Endothelial cell of umbilical vein (primary cell): ENCODE measurements around the gene GAL. TPM values are rescaled to one million over a fixed set of nuclear protein-coding genes. Genes with fewer than 3 reads are reported as not detected.

Experiments
- BruUV-seq: library from RNA; stranded (reverse); fragments of 400-500 nt; replicated peaks from 2 replicates; lab custom pipeline; 2021; lab: Mats Ljungman, UMichigan
- CTCF ChIA-PET: fragments of 300-600, 350-600 bp; sonication (Branson Sonifier 250); formaldehyde crosslinking; loops from one replicate; lab custom pipeline; 2021; ENCODE audit warnings: antibody characterized with exemption, inconsistent platforms; lab: Charles Lee
- POLR2A ChIA-PET: fragments of 300-600, 350-600 bp; sonication (Branson Sonifier 250); formaldehyde crosslinking; loops from one replicate; lab custom pipeline; 2021; ENCODE audit warnings: antibody characterized with exemption, inconsistent platforms; lab: Charles Lee
- DNase-seq: peaks from one replicate; pipeline ENCODE4 v3.0.0-alpha.2; 2011; ENCODE audit warnings: low read depth, low spot score
- FAIRE-seq: peaks from 2 replicates; lab custom pipeline; 2011; peaks lifted over from hg19 to GRCh38; lab: Jason Lieb, UNC
- H2AFZ ChIP-seq: 2 replicates; pipeline ENCODE4 v1.6.0; 2012; ENCODE audit warnings: low read depth, low read length, control low read depth, inconsistent platforms
- H3K27ac ChIP-seq: 2 replicates; pipeline ENCODE4 v1.5.1; 2011; ENCODE audit warnings: low read depth, mild to moderate bottlenecking, control low read depth, low read length, moderate library complexity; ENCODE audit not compliant: insufficient read depth
- H3K27me3 ChIP-seq, 2 experiments: 2 replicates each; pipeline versions ENCODE4 v1.6.0 to v1.6.1; 2011; ENCODE audit warnings: low read length in 2 of 2, mixed read lengths in 1 of 2; ENCODE audit not compliant: control insufficient read depth in 2 of 2, insufficient read depth in 2 of 2
- H3K36me3 ChIP-seq, 2 experiments: 2 replicates in 1 of 2; 3 replicates in 1 of 2; pipeline ENCODE4 v1.5.1; 2011; ENCODE audit warnings: low read length in 2 of 2, mild to moderate bottlenecking in 1 of 2, moderate library complexity in 1 of 2; ENCODE audit not compliant: control insufficient read depth in 2 of 2, insufficient read depth in 2 of 2; ENCODE audit errors: extremely low read depth in 1 of 2
- H3K4me1 ChIP-seq: 3 replicates; pipeline ENCODE4 v1.5.1; 2011; ENCODE audit warnings: mild to moderate bottlenecking, low read length; ENCODE audit not compliant: control insufficient read depth, insufficient read depth; ENCODE audit errors: extremely low read depth
- H3K4me2 ChIP-seq: 2 replicates; pipeline ENCODE4 v1.6.1; 2011; ENCODE audit warnings: low read length, control low read depth, mixed read lengths; ENCODE audit not compliant: insufficient read depth
- H3K4me3 ChIP-seq, 3 experiments: fragments of 200-600 bp in 1 of 3; sonication (generic), shearing (Covaris generic) in 1 of 3; replicated peaks in 1 of 3; 2 replicates each; pipeline ENCODE4 v1.5.1; 2011 to 2016; ENCODE audit warnings: control low read depth in 3 of 3, low read length in 3 of 3, mild to moderate bottlenecking in 2 of 3, inconsistent platforms in 1 of 3, low read depth in 1 of 3, moderate library complexity in 1 of 3; ENCODE audit not compliant: insufficient read depth in 1 of 3
- H3K79me2 ChIP-seq: 2 replicates; pipeline ENCODE4 v1.6.0; 2012; ENCODE audit warnings: low read length, inconsistent platforms; ENCODE audit not compliant: control insufficient read depth, insufficient read depth
- H3K9ac ChIP-seq: replicated peaks from 2 replicates; pipeline ENCODE3; 2011; ENCODE audit warnings: low read length, control low read depth; ENCODE audit not compliant: insufficient read depth; ENCODE audit errors: extremely low read depth
- H3K9me1 ChIP-seq: replicated peaks from 3 replicates; pipeline ENCODE4 v1.6.0; 2011; ENCODE audit warnings: mild to moderate bottlenecking, low read length; ENCODE audit not compliant: control insufficient read depth, insufficient read depth; ENCODE audit errors: extremely low read depth
- H3K9me3 ChIP-seq: replicated peaks from 2 replicates; pipeline ENCODE4 v1.5.1; 2012; ENCODE audit warnings: low read length, inconsistent platforms; ENCODE audit not compliant: control insufficient read depth, insufficient read depth
- H4K20me1 ChIP-seq: replicated peaks from 2 replicates; pipeline ENCODE3; 2011; ENCODE audit warnings: mild to moderate bottlenecking, low read length; ENCODE audit not compliant: control insufficient read depth, insufficient read depth; ENCODE audit errors: extremely low read depth
- EZH2 ChIP-seq: IDR thresholded peaks from 2 replicates; pipeline ENCODE4 v1.6.1; 2012; ENCODE audit warnings: borderline replicate concordance, low read depth, mild to moderate bottlenecking, moderate library complexity, low read length, inconsistent platforms; ENCODE audit not compliant: severe bottlenecking
- FOS ChIP-seq: IDR thresholded peaks from 2 replicates; pipeline ENCODE4 v1.6.1; 2011; ENCODE audit warnings: mild to moderate bottlenecking, low read length, moderate library complexity, borderline replicate concordance; ENCODE audit not compliant: insufficient read depth
- JUN ChIP-seq: IDR thresholded peaks from 2 replicates; pipeline ENCODE4 v1.6.1; 2011; ENCODE audit warnings: borderline replicate concordance, low read depth; ENCODE audit not compliant: insufficient read length, insufficient read depth
- dilution Hi-C: fragments of 300-500 bp; cut with MboI; formaldehyde crosslinking; loops from one replicate; pipeline ENCODE4 v1.15.0; 2019; ENCODE audit warnings: low sequenced_read_pairs; ENCODE audit not compliant: extremely low pct_ligation_motif_present
- intact Hi-C: fragments of 100-400 bp; cut with micrococcal nuclease; formaldehyde crosslinking; loops from one replicate; pipeline ENCODE4 v1.10.0; 2022
- polyA plus RNA-seq, 4 experiments: library from polyadenylated mRNA; depleted of rRNA in 3 of 4; stranded (reverse) in 3 of 4; unstranded in 1 of 4; fragments of >200 nt; gene quantifications; 2 replicates each; pipeline versions ENCODE4 v1.2.1 to v1.2.3, GENCODE V29; 2011 to 2012; ENCODE audit warnings: missing spikeins in 1 of 4
- total RNA-seq: library from RNA; stranded (reverse); gene quantifications from 2 replicates; pipeline ENCODE4 v1.2.3, GENCODE V29; 2021
- TF ChIP-seq, protein P1 (sequence below): IDR thresholded peaks from 2 replicates; pipeline ENCODE4 v1.6.1; 2011; ENCODE audit not compliant: insufficient read depth, insufficient read length

GAL gene
- total and polyA plus RNA-seq, 2 donors (not counting 3 experiments of a cell fraction or from before 2014, with no cell fraction given) = 1.2 to 9.8 TPM

DNA sequence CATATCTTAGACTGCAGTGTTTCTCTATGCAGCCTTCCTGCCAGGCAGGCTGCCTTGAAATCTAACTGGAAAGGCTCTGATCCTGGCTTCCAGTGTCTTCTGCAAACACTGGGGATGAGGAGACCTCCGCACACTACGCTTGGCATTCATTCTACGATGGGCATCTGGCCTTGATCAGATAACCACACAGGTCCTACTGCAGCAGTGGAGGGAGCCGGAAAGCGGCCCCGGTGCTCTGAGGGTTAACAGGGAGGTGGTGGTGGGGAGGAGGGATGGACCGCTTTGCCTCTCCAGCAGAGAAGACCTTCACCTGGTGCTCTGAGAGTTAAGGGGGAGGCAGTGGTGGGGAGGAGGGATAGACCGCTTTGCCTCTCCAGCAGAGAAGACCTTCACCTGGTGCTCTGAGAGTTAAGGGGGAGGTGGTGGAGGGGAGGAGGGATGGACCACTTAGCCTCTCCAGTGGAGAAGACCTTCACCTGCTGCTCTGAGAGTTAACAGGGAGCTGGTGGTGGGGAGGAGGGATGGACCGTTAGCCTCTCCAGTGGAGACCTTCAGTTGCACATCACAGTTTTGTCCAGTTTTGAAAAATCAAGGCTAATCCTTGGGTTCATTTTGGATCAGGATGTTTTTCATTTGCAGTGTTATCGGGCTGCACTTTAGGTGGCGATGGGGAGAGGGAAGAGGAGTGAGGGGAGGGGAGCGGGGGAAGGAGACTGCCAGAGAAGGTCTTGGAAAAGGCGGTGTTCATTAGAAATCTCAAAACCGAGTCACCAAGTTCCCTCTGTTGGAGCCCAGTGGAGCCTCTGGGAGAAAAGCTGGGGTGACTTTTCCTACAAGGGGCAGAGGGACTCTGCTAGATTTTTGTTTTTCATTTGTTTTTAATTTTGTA, 5.6 kb downstream of the GAL start:
- H3K27ac ChIP-seq = no peak overlapping the region
- H3K79me2 ChIP-seq = no peaks in the 10 kb centered on the region
- no peaks in the 10 kb centered on the region for H3K9me1 ChIP-seq
- DNase-seq (no peak), FAIRE-seq (no peak)
- peaks cover 0 to 13% of the 10 kb centered on the region in 2 experiments for H3K27me3 ChIP-seq
- no peak overlapping the region for H2AFZ ChIP-seq
- H4K20me1 ChIP-seq = no peaks in the 10 kb centered on the region
- no peak overlapping the region for H3K4me3 ChIP-seq
- dilution Hi-C loops = no loop called here
- POLR2A ChIA-PET = no interaction called here
- no peaks in the 10 kb centered on the region for H3K4me1 ChIP-seq
- CTCF ChIA-PET = interaction anchor here (1.3 to 2.2 kb wide), 4 partner anchors 12 to 60 kb away, joined by 5 to 10 read pairs (median 5); no protein-coding TSS in a partner anchor
- intact Hi-C loops = loop anchor here (5.0 kb wide), 1 partner anchor 38 kb away; no protein-coding TSS in a partner anchor
- no peaks in the 10 kb centered on the region for H3K9me3 ChIP-seq
- H3K9ac ChIP-seq = no peak overlapping the region
- TF ChIP-seq, protein P1, sequence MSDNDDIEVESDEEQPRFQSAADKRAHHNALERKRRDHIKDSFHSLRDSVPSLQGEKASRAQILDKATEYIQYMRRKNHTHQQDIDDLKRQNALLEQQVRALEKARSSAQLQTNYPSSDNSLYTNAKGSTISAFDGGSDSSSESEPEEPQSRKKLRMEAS = no peak
- TF ChIP-seq EZH2 (no peak), JUN (no peak), FOS (no peak)
- no peak overlapping the region for H3K4me2 ChIP-seq
- BruUV-seq = no TSS peak
- no peaks in the 10 kb centered on the region for H3K36me3 ChIP-seq
